HG02852 (cell line): ENCODE results near the gene PRUNE2.
A peak's percentile ranks its signal among the peaks of the same experiment; 100 is the strongest.
"Not testable (repeated sequence)": the region's sequence is repeated elsewhere in the genome, so short reads cannot be mapped to it uniquely, and the experiment has no call there.

Source experiments
- ATAC-seq: cut with Tn5 transposase; IDR thresholded peaks from one replicate; pipeline ENCODE4 v1.9.1; 2021; ENCODE audit warnings: mild to moderate bottlenecking, moderate library complexity; ENCODE audit not compliant: unreplicated experiment

PRUNE2 gene

GRCh38 chr9:76799473-76799872, 106.4 kb downstream of the PRUNE2 start:
- no peak for ATAC-seq

DNA sequence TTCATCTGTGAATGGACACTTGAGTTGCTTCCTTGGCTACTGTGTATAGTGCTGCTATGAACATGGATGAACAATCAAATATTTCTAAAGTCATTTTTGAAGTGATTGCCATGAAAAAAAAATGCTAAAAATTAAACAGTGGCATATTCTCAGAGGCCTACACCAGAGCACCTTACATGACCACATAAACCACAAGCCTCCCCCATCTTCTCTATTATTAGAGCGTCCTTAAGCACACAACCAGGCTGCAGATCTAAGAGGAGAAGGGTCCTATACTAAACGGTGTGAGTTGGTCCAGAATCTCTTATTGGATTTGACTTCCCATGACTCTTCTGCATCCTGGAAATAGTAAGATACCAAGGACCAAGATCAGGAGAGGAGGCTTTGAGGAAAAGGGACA, 107.4 kb downstream of the PRUNE2 start:
- ATAC-seq, result no peak

DNA sequence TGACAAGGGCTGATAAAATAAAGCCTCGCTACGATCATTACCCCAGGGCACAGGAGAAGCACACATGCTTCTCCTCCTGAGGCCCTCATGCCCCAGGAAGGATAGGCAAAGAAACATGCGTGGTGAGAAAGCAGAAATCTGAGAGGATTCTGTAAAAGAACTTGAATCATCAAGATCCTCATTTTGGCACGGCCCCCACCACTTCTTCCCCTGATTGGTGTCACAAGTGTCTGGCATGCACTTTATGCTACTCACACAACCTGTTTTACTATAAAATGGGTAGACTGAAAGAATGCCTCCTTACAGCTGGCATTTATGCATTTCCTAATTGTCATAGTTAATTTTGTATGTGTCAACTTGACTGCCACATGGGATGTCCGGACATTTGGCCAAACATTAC, 109.6 kb downstream of the PRUNE2 start:
- ATAC-seq, result no peak

DNA sequence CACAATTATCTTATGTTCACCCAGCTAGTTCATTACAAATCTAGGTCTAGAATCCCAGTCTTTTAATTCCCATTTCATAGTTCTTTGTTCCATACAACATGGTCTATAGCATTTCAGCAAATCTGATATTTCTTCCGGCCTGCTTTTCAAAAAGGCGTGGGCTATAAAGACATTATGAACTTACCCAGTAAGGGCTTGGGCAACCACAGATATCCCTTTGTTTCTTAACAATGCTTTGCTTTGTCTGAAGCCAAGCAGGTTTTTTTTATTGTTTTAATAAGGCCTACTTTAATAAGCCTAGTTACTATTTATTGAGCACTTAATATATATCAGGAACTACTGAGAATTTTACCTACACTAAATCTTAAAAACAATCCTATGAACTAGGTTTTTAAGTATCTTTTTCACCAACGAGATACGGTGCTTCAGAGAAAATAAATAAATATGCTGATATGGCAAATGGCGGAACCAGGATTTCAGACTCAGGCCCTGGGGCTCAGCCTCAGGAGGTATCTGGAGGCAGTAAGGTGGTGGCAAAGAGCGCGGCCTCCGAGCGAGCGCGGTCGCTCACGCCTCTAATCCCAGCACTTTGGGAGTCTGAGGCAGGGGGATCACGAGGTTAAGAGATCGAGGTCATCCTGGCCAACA, 112.0 kb downstream of the PRUNE2 start:
- no peak for ATAC-seq

GRCh38 chr9:76789840-76790239, 116.1 kb downstream of the PRUNE2 start:
- ATAC-seq, result no peak

- no peak for ATAC-seq
These were observed 118.2 kb downstream of the PRUNE2 start for GRCh38 chr9:76787677-76788076.

DNA sequence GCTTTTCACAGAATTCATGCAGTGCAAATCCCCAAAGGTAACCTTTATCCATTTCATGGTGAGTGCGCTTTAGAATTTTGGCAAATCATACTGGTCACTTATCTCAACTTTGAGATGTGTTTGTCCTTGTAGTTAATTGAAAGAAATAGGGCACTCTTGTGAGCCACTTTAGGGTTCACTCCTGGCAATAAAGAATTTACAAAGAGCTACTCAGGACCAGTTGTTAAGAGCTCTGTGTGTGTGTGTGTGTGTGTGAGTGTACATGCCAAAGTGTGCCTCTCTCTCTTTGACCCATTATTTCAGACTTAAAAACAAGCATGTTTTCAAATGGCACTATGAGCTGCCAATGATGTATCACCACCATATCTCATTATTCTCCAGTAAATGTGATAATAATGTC, 120.4 kb downstream of the PRUNE2 start:
- ATAC-seq, result no peak

GRCh38 chr9:76784881-76785280, 121.0 kb downstream of the PRUNE2 start:
- no peak for ATAC-seq

GRCh38 chr9:76772686-76773445, 133.0 kb downstream of the PRUNE2 start:
- ATAC-seq, result no peak

GRCh38 chr9:76766126-76766525, 139.8 kb downstream of the PRUNE2 start:
- ATAC-seq, result no peak

- ATAC-seq, result no peak
These were observed 141.8 kb downstream of the PRUNE2 start, which contains the start of gene PCA3 for GRCh38 chr9:76764138-76764537. TSS of gene PCA3 (plus strand) at chr9:76764438.

DNA sequence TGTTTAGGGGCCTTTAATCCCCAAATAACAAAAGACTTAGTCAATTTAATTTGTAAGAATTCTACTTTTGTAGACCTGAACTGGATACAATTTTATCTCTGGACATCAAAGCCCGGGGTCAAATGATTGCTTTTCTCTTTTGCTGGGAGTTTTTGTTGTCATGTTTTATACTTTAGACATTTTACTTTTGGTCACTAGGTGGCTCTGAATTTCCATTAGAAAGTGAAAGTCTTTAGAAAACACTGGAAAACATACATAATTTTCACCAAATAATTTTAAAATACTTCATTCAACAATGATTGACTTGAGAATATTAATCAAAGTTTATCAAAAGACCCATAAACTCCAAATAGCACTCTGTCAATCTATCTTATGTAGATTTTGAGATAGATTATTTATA, 144.5 kb downstream of the PRUNE2 start:
- no peak for ATAC-seq

- ATAC-seq, result no peak
These were observed 146.2 kb downstream of the PRUNE2 start for GRCh38 chr9:76759732-76760131.

DNA sequence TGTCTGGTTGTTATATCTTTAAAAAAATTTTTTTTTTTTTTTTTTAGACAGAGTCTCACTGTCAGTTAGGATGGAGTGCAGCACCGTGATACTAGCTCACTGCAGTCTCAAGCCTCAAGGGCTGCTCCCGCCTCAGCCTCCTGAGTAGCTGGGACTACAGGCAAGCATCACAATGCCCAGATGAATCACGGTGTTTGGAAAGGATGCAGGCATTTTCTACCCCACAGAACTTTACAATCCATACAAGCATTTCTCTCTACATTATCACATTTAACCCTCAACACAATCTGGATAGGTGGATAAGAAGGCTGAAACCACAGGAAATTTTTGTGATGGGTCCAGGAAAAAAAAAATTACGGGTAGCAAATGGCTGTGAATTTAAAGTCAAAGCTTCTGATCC, 147.4 kb downstream of the PRUNE2 start:
- ATAC-seq, result no peak

DNA sequence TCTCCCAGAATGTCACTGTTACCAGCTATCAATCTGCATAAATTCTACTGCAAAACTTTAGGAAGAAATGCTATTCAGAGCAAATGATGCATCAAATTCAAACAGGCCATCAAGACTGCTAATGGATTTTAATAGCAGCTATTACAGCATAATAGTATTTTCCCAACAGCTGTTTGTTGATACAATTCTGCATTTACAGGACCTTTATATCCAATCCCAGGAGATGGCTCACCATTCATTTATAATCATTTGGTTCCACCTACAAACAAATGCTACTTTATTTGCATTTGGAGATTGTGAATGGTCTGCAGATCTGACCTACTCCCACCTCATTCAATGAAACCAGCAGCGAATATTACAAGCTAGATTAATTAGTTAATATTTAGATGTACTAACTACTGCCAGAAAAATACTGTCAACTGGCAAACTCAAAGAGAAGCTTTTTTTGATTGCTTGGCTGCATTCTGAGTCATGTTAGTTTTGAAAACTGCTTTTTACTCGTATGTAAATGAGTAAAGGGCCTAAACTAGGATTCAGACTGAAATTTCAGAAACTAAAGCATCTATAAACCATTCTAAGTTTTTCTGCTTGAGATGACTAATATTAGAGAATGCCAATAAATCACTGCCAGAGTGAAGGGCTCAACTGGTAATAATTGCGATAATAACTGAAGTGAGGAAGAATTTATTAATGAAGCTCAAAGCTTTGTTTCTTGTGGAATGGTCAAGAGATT, 148.8 kb downstream of the PRUNE2 start:
- peak; percentile 48 for ATAC-seq

DNA sequence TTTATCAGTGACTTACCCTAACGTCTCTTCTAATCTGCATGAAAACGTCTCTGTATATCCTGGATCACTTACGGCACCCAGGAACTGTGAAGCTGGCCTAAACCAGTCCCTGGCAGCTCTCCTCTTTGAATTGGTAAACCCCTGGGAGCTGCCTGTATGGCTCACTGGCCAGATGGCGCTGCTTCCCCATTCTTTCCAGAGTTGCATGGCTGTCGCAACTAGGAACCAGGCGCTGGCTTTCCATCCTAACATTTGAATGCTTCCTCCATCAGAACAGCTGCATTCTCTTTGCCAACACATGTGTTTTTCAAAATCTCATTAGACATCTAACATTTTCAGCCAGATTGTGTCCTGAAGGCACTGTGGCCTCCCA, 149.7 kb downstream of the PRUNE2 start:
- peak; percentile 13 for ATAC-seq

DNA sequence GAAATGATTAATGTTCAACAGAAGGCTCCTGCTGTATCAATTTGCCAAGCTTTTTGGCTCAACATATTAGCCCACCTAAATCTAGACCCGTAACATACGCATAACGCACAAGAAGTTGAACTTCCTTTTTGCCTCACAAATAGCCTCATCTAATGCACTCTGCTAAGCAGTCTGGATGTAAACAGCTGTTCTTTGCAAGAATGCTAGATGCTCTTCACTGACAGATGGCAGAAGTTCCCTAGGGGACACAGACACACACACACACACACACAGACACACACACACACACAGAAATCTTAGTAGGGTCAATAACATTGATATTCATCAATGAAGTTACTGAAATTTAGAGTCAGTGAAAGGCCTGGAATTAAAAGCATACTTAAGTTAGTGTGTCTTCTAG, 154.9 kb downstream of the PRUNE2 start:
- ATAC-seq, result no peak

- ATAC-seq, result peak; percentile 88
These were observed 161.6 kb downstream of the PRUNE2 start for GRCh38 chr9:76744336-76744735.

DNA sequence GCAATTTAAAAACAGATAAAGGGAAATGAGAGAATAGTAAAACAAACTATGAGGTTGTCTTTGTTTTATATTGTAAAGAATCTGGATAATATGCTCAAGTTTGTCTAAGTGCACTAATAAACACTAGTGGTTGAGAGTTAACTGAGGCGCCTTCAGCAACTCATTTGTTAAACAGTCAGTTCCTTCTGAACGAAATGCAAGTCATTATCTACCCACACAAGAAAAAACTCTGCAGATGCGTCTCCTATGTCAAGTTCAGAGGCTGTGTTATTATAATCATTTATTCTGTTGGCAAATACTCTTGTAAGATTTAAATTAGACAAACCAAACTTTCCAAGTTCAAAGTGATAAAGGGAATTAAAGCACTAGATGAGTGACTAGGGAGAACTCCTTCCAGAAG, 162.0 kb downstream of the PRUNE2 start:
- ATAC-seq, result no peak

- not testable (repeated sequence) for ATAC-seq
These were observed 163.0 kb downstream of the PRUNE2 start for GRCh38 chr9:76742890-76743289.

DNA sequence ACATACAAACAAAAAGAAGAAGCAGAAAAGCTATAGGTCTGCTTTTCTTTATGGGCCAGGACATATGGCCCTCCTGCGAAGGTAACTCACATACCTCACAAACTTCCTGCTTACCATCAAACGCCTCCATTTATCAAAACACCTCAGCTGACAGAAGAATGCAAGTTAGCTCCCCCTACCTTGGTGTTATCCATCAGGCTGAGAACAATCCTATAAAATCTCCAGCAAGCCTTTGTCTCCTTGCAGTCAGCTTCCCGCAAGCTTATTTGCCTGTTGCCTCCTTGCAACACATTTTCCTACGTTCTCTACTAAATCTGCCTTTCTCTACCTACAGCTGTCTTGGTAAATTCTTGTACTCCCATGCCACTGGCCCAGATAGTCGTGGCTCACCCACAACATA, 164.4 kb downstream of the PRUNE2 start:
- ATAC-seq, result no peak

DNA sequence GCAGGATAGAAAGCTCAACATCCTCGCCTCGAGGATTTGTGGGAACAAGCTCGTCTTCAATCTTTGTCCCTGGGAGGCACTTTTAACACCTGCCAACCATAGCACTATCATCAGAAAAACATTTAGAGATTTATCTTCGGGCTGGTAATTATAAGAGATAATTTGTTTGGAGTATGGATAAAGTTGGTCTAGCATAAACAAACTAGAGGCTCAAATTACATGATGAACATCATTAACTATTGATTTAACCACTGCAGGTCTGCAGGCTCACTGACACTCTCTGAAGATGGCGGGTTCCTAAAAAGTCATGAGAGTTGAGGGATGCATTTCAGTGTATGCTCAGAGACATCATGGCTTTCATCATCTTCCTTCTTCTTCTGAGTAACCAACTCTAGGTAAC, 167.5 kb downstream of the PRUNE2 start:
- no peak for ATAC-seq
